NCI-H510A (cell line): ENCODE data around the gene SMIM10L2A.
"Not testable (repeated sequence)": the region's sequence is repeated elsewhere in the genome, so short reads cannot be mapped to it uniquely, and the experiment has no call there.

ENCODE experiments used
- DNase-seq: peaks from one replicate; lab custom pipeline; 2025; lab: John Stamatoyannopoulos, UW

SMIM10L2A gene

DNA sequence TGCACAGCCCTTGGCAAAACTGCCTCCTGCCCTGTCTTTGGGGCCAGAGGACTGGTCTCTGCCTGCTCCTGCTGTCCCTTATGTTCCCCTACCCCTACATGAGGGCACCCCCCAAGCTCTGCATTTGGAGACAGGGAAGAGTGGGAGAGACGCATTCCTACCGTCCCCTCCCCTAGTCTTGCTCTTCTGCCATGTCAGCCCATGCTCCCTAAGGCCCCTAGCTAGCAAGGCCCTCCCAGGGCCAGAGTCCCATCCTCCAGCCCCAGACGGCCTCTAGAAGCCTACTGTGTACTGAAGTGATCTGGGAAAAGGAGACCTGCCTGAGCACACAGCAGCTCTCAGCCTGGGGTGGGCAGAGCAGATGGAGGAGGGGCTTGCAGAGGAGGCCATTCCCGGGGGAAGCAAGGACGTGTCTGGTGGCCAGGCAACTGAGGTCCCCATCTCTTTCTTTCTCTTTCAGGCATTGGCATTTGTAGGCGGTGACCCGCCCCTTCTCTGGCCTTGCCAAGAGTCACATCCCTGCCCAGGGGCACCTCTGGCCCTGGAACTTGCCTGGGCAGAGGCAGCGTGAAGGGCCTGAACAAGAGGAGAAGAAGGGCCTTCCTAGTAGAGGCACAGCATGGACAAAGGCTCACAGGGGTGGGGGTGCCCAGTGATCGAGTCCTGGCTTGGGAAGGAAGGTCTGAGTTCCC, 1.6 kb downstream of the SMIM10L2A start:
- not testable (repeated sequence) for DNase-seq

- DNase-seq, result no peak
These were observed 2.7 kb downstream of the SMIM10L2A start for GRCh38 chrX:135424469-135424868.

DNA sequence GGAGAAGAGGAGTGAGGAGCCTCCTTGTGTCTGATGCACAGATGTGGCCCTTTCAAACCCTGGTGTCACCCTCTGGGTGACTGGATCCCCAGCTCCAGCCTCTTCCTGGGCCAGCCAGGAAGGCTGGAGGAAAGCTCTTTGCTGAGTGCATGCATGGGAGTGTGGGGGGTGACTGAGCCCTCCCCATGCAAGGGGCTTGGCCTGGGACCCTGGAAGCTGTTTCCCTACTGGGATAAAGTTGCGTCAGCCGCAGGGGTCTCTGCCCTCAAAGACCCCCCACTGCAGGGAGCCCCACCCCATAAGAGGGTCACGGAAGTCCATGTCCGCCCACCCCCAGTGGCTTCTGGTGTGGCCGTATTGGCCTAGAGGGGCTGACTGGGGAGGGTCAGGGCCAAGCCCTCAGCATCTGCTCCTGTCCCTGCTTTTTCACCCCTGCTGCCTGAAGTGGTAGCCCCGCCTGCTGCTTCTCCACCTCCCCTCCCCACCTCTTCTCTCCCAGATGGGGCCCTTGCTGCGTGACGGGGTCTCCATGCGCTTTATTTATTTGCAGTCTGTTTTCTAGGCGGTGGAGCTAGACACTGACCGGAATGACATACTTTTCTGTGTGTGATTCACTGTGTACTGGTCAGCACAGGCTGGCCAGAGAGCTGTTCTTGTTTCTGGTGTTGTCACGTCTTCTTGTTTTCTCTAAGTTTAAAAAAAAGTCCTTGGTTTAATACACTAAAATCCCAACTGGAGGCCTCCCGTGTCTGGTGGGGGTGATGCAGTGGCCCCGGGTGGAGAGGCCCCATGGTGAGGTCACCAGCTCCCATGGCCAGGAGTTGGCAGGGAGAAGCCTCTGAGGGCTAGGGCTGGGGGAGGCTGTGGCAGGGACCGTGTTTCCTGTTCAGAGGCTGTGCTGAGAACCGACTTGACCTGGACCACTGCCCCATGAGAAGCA, 3.6 kb downstream of the SMIM10L2A start:
- DNase-seq, result no peak

DNA sequence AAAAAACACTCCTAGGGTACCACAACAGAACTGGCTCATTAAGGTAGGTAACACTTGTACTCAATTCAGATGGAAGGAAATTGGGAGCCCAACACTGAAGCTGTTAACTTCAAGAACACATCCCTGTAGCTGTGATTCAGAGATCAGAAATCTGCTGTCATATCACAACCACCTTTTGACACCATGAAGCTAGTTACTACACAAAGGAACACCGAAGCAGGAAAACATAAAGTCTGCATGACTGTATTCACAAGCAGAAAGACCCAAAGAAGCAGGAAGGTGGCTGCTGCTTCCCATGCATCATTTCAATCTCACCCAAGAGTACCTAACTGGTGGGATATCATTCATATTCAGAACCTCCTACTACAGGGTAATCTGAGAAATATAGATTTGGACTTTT, 7.7 kb downstream of the SMIM10L2A start:
- no peak for DNase-seq

GRCh38 chrX:135431886-135432285, 10.1 kb downstream of the SMIM10L2A start:
- no peak for DNase-seq

DNA sequence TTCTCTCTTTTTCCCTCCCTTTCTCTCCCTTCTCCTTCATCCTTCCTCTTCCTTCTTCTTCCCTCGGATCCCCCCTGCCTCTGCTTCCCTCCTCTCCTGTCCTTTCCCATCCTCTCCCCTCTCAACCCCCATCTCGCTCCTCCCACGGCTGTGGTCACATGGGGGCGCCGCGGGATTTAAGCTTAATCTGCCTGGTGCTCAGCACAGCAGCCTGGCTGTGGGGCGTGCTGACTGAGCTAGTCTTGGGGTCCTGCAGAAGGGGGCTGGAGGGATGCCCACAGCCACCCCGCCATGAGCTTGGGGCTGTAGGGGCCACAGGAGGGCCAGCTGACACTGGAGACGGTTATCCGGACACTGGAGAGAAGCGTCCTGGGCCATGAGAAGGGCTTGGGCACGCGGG, 10.7 kb downstream of the SMIM10L2A start:
- no peak for DNase-seq

DNA sequence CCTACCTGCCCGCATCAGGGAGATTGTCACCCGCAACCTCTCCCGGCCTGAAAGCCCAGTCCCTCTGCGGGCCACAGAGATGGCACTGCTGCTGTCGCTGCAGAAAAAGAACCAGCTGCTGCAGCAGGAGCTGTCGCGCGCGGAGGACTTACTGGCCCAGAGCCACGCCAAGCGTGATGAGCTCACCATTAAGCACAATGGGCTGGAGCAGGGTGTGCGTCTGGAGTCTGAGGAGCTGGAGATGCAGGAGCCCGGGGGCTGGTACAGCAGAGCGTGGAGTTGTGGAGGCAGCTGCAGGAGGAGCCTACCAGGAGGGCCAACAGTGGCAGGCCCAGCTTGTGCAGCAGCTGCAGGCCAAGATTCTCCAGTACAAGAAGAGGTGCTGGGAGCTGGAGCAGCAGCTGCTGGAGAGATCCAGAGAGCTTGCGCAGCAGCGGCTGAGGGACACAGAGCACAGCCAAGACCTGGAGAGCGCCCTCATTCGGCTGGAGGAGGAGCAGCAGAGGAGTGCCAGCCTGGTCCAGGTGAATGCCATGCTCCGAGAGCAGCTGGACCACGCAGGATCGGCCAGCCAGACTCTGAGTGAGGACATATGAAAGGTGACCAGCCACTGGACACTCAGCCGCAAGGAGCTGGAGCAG, 11.3 kb downstream of the SMIM10L2A start:
- no peak for DNase-seq

- no peak for DNase-seq
These were observed 11.9 kb downstream of the SMIM10L2A start for GRCh38 chrX:135433531-135434257.

GRCh38 chrX:135434258-135435138, 12.8 kb downstream of the SMIM10L2A start:
- no peak for DNase-seq

- DNase-seq, result no peak
These were observed 13.6 kb downstream of the SMIM10L2A start for GRCh38 chrX:135435139-135435922.

DNA sequence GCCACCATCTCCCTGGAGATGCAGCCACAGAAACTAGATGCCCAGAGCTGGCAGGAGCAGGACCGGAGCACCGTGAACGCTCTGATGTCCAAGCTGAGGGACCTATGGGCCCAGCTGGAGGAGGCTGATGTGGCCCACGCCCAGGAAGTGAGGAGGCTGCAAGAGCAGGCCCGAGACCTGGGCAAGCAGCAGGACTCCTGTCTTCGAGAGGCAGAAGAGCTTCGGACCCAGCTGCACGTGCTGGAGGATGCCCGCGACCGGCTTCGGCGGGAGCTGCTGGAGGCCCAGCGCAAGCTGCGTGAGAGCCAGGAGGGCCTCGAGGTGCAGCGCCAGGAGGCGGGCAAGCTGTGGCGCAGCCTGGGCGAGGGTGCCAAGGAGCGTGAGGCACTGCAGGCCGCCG, 14.2 kb downstream of the SMIM10L2A start:
- DNase-seq, result no peak

- DNase-seq, result no peak
These were observed 14.7 kb downstream of the SMIM10L2A start for GRCh38 chrX:135436456-135436855.

GRCh38 chrX:135436966-135437866, 15.5 kb downstream of the SMIM10L2A start:
- DNase-seq, result no peak

DNA sequence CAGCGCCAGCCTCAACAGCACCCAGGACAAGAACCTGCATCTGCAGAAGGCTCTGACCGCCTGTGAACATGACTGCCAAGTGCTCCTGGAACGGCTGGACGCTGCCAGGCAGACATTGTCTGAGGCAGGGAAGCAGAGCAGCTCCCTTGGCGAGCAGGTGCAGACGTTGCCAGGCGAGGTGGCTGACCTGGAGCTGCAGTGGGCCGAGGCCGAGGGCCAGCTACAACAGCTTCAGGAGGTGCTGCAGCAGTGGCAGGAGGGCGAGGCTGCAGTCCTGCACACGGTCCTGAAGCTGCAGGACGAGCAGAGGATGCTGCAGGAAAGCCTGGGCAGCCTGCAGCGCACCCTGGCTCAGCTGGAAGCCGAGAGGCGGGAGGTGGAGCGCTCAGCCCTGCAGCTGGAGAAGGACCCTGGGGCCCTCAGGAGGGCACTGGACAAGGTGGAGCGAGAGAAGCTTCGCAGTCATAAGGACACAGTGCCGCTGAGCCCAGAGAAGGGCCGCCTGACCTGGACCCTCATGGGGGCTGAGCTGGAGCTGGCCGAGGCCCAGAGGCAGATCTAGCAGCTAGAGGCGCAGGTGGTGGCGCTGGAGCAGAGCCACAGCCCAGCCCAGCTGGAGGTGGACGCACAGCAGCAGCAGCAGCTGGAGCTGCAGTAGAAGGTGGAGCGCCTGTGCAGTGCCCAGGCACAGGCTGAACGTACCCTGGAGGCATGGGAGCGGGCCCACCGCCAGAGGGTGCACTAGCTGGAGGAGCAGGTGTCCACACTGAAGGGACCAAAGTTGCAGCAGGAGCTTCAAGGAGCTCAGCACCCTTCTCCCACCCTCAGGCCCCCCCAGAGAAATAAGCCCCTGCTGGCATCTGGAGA, 16.4 kb downstream of the SMIM10L2A start:
- DNase-seq, result no peak

DNA sequence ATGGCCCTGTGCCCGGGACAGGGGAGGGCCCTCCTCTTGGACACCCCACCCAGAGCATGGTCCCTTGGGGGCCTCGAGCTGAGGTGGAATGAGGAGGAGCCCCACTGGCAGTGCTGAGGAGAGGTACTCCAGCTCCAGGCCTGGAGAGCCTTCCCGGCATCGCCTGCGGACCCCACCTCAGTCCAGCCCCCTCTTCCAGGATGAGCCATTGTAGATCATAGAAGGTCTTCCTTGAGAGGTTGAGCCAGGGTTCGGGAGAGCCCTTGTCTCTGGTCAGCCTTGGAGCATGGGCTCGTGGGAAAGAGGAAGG, 16.9 kb downstream of the SMIM10L2A start:
- DNase-seq, result no peak

- DNase-seq, result no peak
These were observed 28.1 kb downstream of the SMIM10L2A start for GRCh38 chrX:135449637-135450550.

DNA sequence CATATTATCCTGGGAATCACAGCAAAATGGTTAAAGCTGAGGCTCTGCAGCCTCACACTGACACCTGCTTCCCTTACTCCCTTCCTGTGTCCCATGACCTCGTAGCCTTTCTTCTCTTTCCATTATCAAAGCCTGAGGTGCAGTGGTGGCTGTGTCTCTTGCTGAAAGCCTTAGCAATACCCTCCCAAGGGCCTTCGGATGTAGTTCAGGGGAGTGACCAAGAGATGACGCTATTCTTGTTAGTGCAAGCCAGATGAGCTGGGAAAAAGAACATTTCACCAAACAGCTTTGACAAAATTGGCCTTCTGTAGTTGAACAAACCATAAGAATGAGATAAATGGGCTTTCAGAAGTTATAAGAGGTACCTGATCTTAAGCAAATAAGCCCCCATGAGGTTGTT, 31.6 kb downstream of the SMIM10L2A start:
- no peak for DNase-seq
